Cardiac fibroblast (primary cell): Measurements from ENCODE around the gene AUNIP.

Experiments
- DNase-seq, 2 donors: peaks; one replicate each; pipeline versions ENCODE4 v3.0.0 to v3.0.0-alpha.2; 2010; ENCODE audit warnings: low read depth in 2 of 2
- H3K4me3 ChIP-seq, 2 donors: replicated peaks in 1 of 2; 1 replicate in 1 of 2; 2 replicates in 1 of 2; pipeline ENCODE4 v1.5.1; 2011; ENCODE audit warnings: low read depth in 2 of 2, low read length in 2 of 2, mild to moderate bottlenecking in 2 of 2, moderate library complexity in 1 of 2
- CTCF ChIP-seq: IDR thresholded peaks from one replicate; pipeline ENCODE4 v1.5.1; 2011; ENCODE audit warnings: low read depth, mild to moderate bottlenecking, low read length, inconsistent platforms

The AUNIP gene

GRCh38 chr1:25817840-25818501 lies 41.3 kb downstream of the AUNIP start:
- H3K4me3 ChIP-seq: no peak overlapping the region
- DNase-seq: no peak
- TF ChIP-seq CTCF: no peak

- DNase-seq: no peak
- no peak overlapping the region for H3K4me3 ChIP-seq
- no peak for TF ChIP-seq CTCF
These were observed 43.0 kb downstream of the AUNIP start for GRCh38 chr1:25816112-25816718.

GRCh38 chr1:25815208-25816111 lies 43.8 kb downstream of the AUNIP start:
- TF ChIP-seq CTCF: no peak
- no peak for DNase-seq

GRCh38 chr1:25814549-25815087 lies 44.6 kb downstream of the AUNIP start:
- no peak for TF ChIP-seq CTCF
- no peak for DNase-seq

More at GRCh38 chr1:25815208-25816111, 43.8 kb downstream of the AUNIP start:
- no peak overlapping the region for H3K4me3 ChIP-seq

GRCh38 chr1:25813734-25814471 lies 45.4 kb downstream of the AUNIP start:
- no peak for DNase-seq
- H3K4me3 ChIP-seq: no peak overlapping the region
- no peak for TF ChIP-seq CTCF

More at GRCh38 chr1:25814549-25815087, 44.6 kb downstream of the AUNIP start:
- no peak overlapping the region for H3K4me3 ChIP-seq
